ENCODE measurements around the gene UGT1A7.

UGT1A7 gene

GRCh38 chr2:233799087-233799665 lies 117.5 kb downstream of the UGT1A7 start:
- Histone ChIP-seq H3K79me2 (ENCODE audit: insufficient read depth, low read length) (no peaks in the 10 kb centered on the region), H3K4me3 (ENCODE audit: low read depth, low read length, poor library complexity, severe bottlenecking) (no peak overlapping the region), H3K9me3 (ENCODE audit: low read length) (no peaks in the 10 kb centered on the region), H3K9ac (ENCODE audit: low read length) (no peak overlapping the region), H3K36me3 (ENCODE audit: insufficient read depth, low read length) (no peaks in the 10 kb centered on the region), H3K4me2 (ENCODE audit: low read length) (no peak overlapping the region), H4K20me1 (ENCODE audit: insufficient read depth, low read length) (no peaks in the 10 kb centered on the region), H3F3A (ENCODE audit: insufficient read depth, low read length) (no peaks in the 10 kb centered on the region), H3K4me1 (ENCODE audit: insufficient read depth, low read length, severe bottlenecking) (peaks cover 3% of the 10 kb centered on the region), H3K27ac (ENCODE audit: low read depth, low read length, poor library complexity, severe bottlenecking) (no peak overlapping the region), H2AFZ (ENCODE audit: low read length) (no peak overlapping the region), H3K9me2 (ENCODE audit: low read depth, low read length) (no peaks in the 10 kb centered on the region), H3K27me3 (ENCODE audit: insufficient read depth, low read length) (no peaks in the 10 kb centered on the region)
- TF ChIP-seq EZH2 (IDR thresholded peaks at IDR 0.05; ENCODE audit: borderline replicate concordance, low read length), result no peak
- TF ChIP-seq CTCF (IDR thresholded peaks at IDR 0.05; ENCODE audit: low read length), result no peak

- H3K27me3 ChIP-seq (ENCODE audit: insufficient read depth, low read length), result no peaks in the 10 kb centered on the region
- no peak overlapping the region for H3K27ac ChIP-seq (ENCODE audit: low read depth, low read length, poor library complexity, severe bottlenecking)
- H3K4me3 ChIP-seq (ENCODE audit: low read depth, low read length, poor library complexity, severe bottlenecking), result no peak overlapping the region
- H3F3A ChIP-seq (ENCODE audit: insufficient read depth, low read length), result no peaks in the 10 kb centered on the region
- no peaks in the 10 kb centered on the region for H4K20me1 ChIP-seq (ENCODE audit: insufficient read depth, low read length)
- no peaks in the 10 kb centered on the region for H3K9me3 ChIP-seq (ENCODE audit: low read length)
- no peak overlapping the region for H2AFZ ChIP-seq (ENCODE audit: low read length)
- no peak overlapping the region for H3K4me2 ChIP-seq (ENCODE audit: low read length)
- no peak for TF ChIP-seq CTCF (IDR thresholded peaks at IDR 0.05; ENCODE audit: low read length)
- TF ChIP-seq EZH2 (IDR thresholded peaks at IDR 0.05; ENCODE audit: borderline replicate concordance, low read length), result no peak
- no peaks in the 10 kb centered on the region for H3K36me3 ChIP-seq (ENCODE audit: insufficient read depth, low read length)
- H3K9me2 ChIP-seq (ENCODE audit: low read depth, low read length), result no peaks in the 10 kb centered on the region
- no peak overlapping the region for H3K9ac ChIP-seq (ENCODE audit: low read length)
- no peaks in the 10 kb centered on the region for H3K4me1 ChIP-seq (ENCODE audit: insufficient read depth, low read length, severe bottlenecking)
- no peaks in the 10 kb centered on the region for H3K79me2 ChIP-seq (ENCODE audit: insufficient read depth, low read length)
These were observed 118.0 kb downstream of the UGT1A7 start for GRCh38 chr2:233799716-233800115.

GRCh38 chr2:233800208-233800607 lies 118.5 kb downstream of the UGT1A7 start:
- Histone ChIP-seq H3K36me3 (ENCODE audit: insufficient read depth, low read length) (no peaks in the 10 kb centered on the region), H3K27me3 (ENCODE audit: insufficient read depth, low read length) (no peaks in the 10 kb centered on the region), H3K27ac (ENCODE audit: low read depth, low read length, poor library complexity, severe bottlenecking) (no peak overlapping the region), H3K4me1 (ENCODE audit: insufficient read depth, low read length, severe bottlenecking) (no peaks in the 10 kb centered on the region), H3K9ac (ENCODE audit: low read length) (no peak overlapping the region), H3K4me3 (ENCODE audit: low read depth, low read length, poor library complexity, severe bottlenecking) (no peak overlapping the region), H2AFZ (ENCODE audit: low read length) (no peak overlapping the region), H3K79me2 (ENCODE audit: insufficient read depth, low read length) (no peaks in the 10 kb centered on the region), H3F3A (ENCODE audit: insufficient read depth, low read length) (no peaks in the 10 kb centered on the region), H3K9me2 (ENCODE audit: low read depth, low read length) (no peaks in the 10 kb centered on the region), H3K9me3 (ENCODE audit: low read length) (no peaks in the 10 kb centered on the region), H3K4me2 (ENCODE audit: low read length) (no peak overlapping the region), H4K20me1 (ENCODE audit: insufficient read depth, low read length) (no peaks in the 10 kb centered on the region)
- TF ChIP-seq CTCF (IDR thresholded peaks at IDR 0.05; ENCODE audit: low read length) (no peak), EZH2 (IDR thresholded peaks at IDR 0.05; ENCODE audit: borderline replicate concordance, low read length) (no peak)
